H1 (cell line): Measurements from ENCODE around the gene TBC1D30. TPM values are rescaled to one million over a fixed set of nuclear protein-coding genes. Genes with fewer than 3 reads are reported as not detected.

Experiments used
- CTCF ChIA-PET: fragments of 300-600 bp; sonication (Branson Sonifier 250); formaldehyde crosslinking; loops from one replicate; lab custom pipeline; 2021; ENCODE audit not compliant: partially characterized antibody; lab: Charles Lee
- POLR2A ChIA-PET: fragments of 300-600 bp; sonication (Branson Sonifier 250); formaldehyde crosslinking; loops from one replicate; lab custom pipeline; 2021; ENCODE audit warnings: inconsistent platforms; ENCODE audit not compliant: partially characterized antibody; lab: Charles Lee
- DNase-seq, 2 experiments: peaks; one replicate each; pipeline versions ENCODE4 v3.0.0 to v3.0.0-alpha.2; 2010 to 2022; ENCODE audit warnings: low spot score in 2 of 2, low read depth in 1 of 2, mixed read lengths in 1 of 2
- FAIRE-seq: peaks from 2 replicates; lab custom pipeline; 2011; peaks lifted over from hg19 to GRCh38; lab: Jason Lieb, UNC
- H2AFZ ChIP-seq: 2 replicates; pipeline ENCODE4 v1.8.1; 2012; ENCODE audit warnings: low read length, inconsistent platforms
- H2AK5ac ChIP-seq: 2 replicates; pipeline ENCODE4 v1.6.1; 2013; ENCODE audit warnings: low read depth, low read length
- H2BK120ac ChIP-seq: replicated peaks from 2 replicates; pipeline ENCODE3; 2013; ENCODE audit warnings: low read depth, low read length, inconsistent platforms
- H2BK12ac ChIP-seq: 2 replicates; pipeline ENCODE4 v1.6.1; 2013; ENCODE audit warnings: low read depth, low read length
- H2BK15ac ChIP-seq: 2 replicates; pipeline ENCODE4 v1.6.1; 2013; ENCODE audit warnings: low read length
- H2BK20ac ChIP-seq: 2 replicates; pipeline ENCODE4 v1.6.1; 2013; ENCODE audit warnings: low read length
- H2BK5ac ChIP-seq: 2 replicates; pipeline ENCODE4 v1.6.1; 2013; ENCODE audit warnings: low read depth, low read length
- H3K14ac ChIP-seq: 2 replicates; pipeline ENCODE4 v1.6.1; 2013; ENCODE audit warnings: inconsistent platforms; ENCODE audit not compliant: insufficient read length
- H3K18ac ChIP-seq: 2 replicates; pipeline ENCODE4 v1.6.1; 2013; ENCODE audit warnings: low read length; ENCODE audit errors: extremely low read depth
- H3K23ac ChIP-seq: 2 replicates; pipeline ENCODE4 v1.6.1; 2013; ENCODE audit warnings: inconsistent platforms; ENCODE audit not compliant: insufficient read length
- H3K23me2 ChIP-seq: 2 replicates; pipeline ENCODE4 v1.6.1; 2013; ENCODE audit warnings: low read depth, low read length
- H3K27ac ChIP-seq: 2 replicates; pipeline ENCODE4 v1.6.1; 2011; ENCODE audit warnings: low read depth, low read length, inconsistent platforms
- H3K27me3 ChIP-seq, 4 experiments: replicated peaks in 1 of 4; 1 replicate in 1 of 4; 2 replicates in 3 of 4; pipeline versions ENCODE4 v1.6.1 to v1.8.1; 2011 to 2013; ENCODE audit warnings: low read length in 3 of 4, mild to moderate bottlenecking in 3 of 4, inconsistent platforms in 2 of 4, mixed read lengths in 2 of 4, moderate library complexity in 1 of 4; ENCODE audit not compliant: control insufficient read depth in 3 of 4, insufficient read depth in 3 of 4; ENCODE audit errors: extremely low read depth in 1 of 4
- H3K36me3 ChIP-seq, 4 experiments: 2 replicates each; pipeline versions ENCODE4 v1.6.1 to v1.8.1; 2011 to 2013; ENCODE audit warnings: mild to moderate bottlenecking in 4 of 4, low read length in 3 of 4, moderate library complexity in 2 of 4, control low read depth in 1 of 4, inconsistent platforms in 1 of 4; ENCODE audit not compliant: insufficient read depth in 4 of 4, control insufficient read depth in 2 of 4
- H3K4ac ChIP-seq: replicated peaks from 2 replicates; pipeline ENCODE3; 2013; ENCODE audit warnings: low read length, low read depth, mixed read lengths, inconsistent platforms; ENCODE audit not compliant: insufficient read length
- H3K4me1 ChIP-seq, 4 experiments: replicated peaks in 1 of 4; 1 replicate in 1 of 4; 2 replicates in 3 of 4; pipeline versions ENCODE4 v1.6.1 to v1.8.1; 2011 to 2013; ENCODE audit warnings: low read length in 3 of 4, inconsistent platforms in 2 of 4, mixed read lengths in 1 of 4; ENCODE audit not compliant: insufficient read depth in 4 of 4, control insufficient read depth in 3 of 4
- H3K4me2 ChIP-seq, 2 experiments: 2 replicates each; pipeline versions ENCODE4 v1.6.1 to v1.8.1; 2011 to 2013; ENCODE audit warnings: low read depth in 2 of 2, low read length in 2 of 2, control low read depth in 1 of 2, inconsistent platforms in 1 of 2, mild to moderate bottlenecking in 1 of 2; ENCODE audit not compliant: insufficient read depth in 1 of 2
- H3K4me3 ChIP-seq, 4 experiments: fragments of 200-600, 300-600 bp in 1 of 4; sonication (generic), shearing (Covaris generic), sonication (Bioruptor Twin) in 1 of 4; 2 replicates each; pipeline versions ENCODE4 v1.5.1 to v1.8.1; 2011 to 2016; ENCODE audit warnings: low read length in 4 of 4, low read depth in 3 of 4, control low read depth in 2 of 4, inconsistent platforms in 2 of 4, mild to moderate bottlenecking in 2 of 4, mixed read lengths in 1 of 4, moderate library complexity in 1 of 4; ENCODE audit not compliant: insufficient read depth in 2 of 4; ENCODE audit errors: extremely low read depth in 1 of 4
- H3K56ac ChIP-seq: replicated peaks from 2 replicates; pipeline ENCODE3; 2013; ENCODE audit warnings: low read depth, mild to moderate bottlenecking, mixed read lengths, low read length, inconsistent platforms; ENCODE audit not compliant: insufficient read length
- H3K79me1 ChIP-seq: 2 replicates; pipeline ENCODE4 v1.6.1; 2013; ENCODE audit warnings: low read depth, low read length, control low read depth
- H3K79me2 ChIP-seq, 2 experiments: 2 replicates each; pipeline versions ENCODE4 v1.6.1 to v1.8.1; 2012 to 2013; ENCODE audit warnings: low read length in 2 of 2, mild to moderate bottlenecking in 2 of 2, inconsistent platforms in 1 of 2; ENCODE audit not compliant: insufficient read depth in 2 of 2, control insufficient read depth in 1 of 2
- H3K9ac ChIP-seq, 4 experiments: replicated peaks in 1 of 4; 1 replicate in 1 of 4; 2 replicates in 3 of 4; pipeline versions ENCODE4 v1.6.1 to v1.8.1; 2011 to 2013; ENCODE audit warnings: low read depth in 3 of 4, low read length in 3 of 4, control low read depth in 2 of 4, mild to moderate bottlenecking in 2 of 4, moderate library complexity in 2 of 4, inconsistent platforms in 1 of 4; ENCODE audit errors: extremely low read depth in 1 of 4
- H3K9me3 ChIP-seq, 2 experiments: 2 replicates each; pipeline versions ENCODE4 v1.6.1 to v1.8.1; 2012 to 2013; ENCODE audit warnings: mild to moderate bottlenecking in 2 of 2, moderate library complexity in 2 of 2, control low read depth in 1 of 2, inconsistent platforms in 1 of 2, low read depth in 1 of 2, low read length in 1 of 2, mixed read lengths in 1 of 2; ENCODE audit not compliant: insufficient read depth in 2 of 2
- H4K20me1 ChIP-seq, 2 experiments: replicated peaks in 1 of 2; 2 replicates each; pipeline versions ENCODE3 to v1.8.1; 2011 to 2013; ENCODE audit warnings: inconsistent platforms in 2 of 2, low read length in 2 of 2, mild to moderate bottlenecking in 1 of 2; ENCODE audit not compliant: insufficient read depth in 2 of 2, control insufficient read depth in 1 of 2
- H4K5ac ChIP-seq: 2 replicates; pipeline ENCODE4 v1.6.1; 2013; ENCODE audit warnings: low read length, low read depth, mixed read lengths, inconsistent platforms; ENCODE audit not compliant: insufficient read length
- H4K8ac ChIP-seq: 2 replicates; pipeline ENCODE4 v1.8.0; 2013; ENCODE audit warnings: mild to moderate bottlenecking, moderate library complexity, low read length, inconsistent platforms; ENCODE audit not compliant: insufficient read depth; ENCODE audit errors: extremely low read depth
- H4K91ac ChIP-seq: replicated peaks from 2 replicates; pipeline ENCODE3; 2013; ENCODE audit warnings: low read length, mixed read lengths, inconsistent platforms; ENCODE audit not compliant: insufficient read length
- ASH2L ChIP-seq: fragments of 200-600, 300-600 bp; sonication (generic); IDR thresholded peaks from one replicate; pipeline ENCODE4 v1.7.1; 2017; ENCODE audit warnings: low read length
- CBX5 ChIP-seq: fragments of 300-800, 300-1000 bp; sonication (generic); IDR thresholded peaks from 2 replicates; pipeline ENCODE4 v1.7.1; 2016; ENCODE audit warnings: antibody characterized with exemption, low read length, low read depth
- CHD1 ChIP-seq: IDR thresholded peaks from 2 replicates; pipeline ENCODE4 v1.6.1; 2012; ENCODE audit warnings: low read depth, low read length, improper control_type of control experiment
- EGR1 ChIP-seq: IDR thresholded peaks from 2 replicates; pipeline ENCODE4 v1.6.1; 2011; ENCODE audit warnings: low read depth, low read length, borderline replicate concordance
- POU5F1 ChIP-seq: IDR thresholded peaks from 2 replicates; pipeline ENCODE4 v1.6.1; 2011; ENCODE audit warnings: low read depth, mild to moderate bottlenecking, low read length, moderate library complexity
- RNF2 ChIP-seq: fragments of 200-900, 300-1000 bp; sonication (generic); IDR thresholded peaks from 2 replicates; pipeline ENCODE4 v1.7.1; 2016; ENCODE audit warnings: borderline replicate concordance, low read depth, mild to moderate bottlenecking, antibody characterized with exemption, low read length; ENCODE audit not compliant: poor library complexity, severe bottlenecking; ENCODE audit errors: missing control alignments
- TAF7 ChIP-seq: optimal IDR thresholded peaks from 2 replicates; pipeline ENCODE3; 2011; ENCODE audit warnings: low read depth, mild to moderate bottlenecking, inconsistent platforms, low read length, moderate library complexity, borderline replicate concordance
- TBP ChIP-seq: IDR thresholded peaks from 2 replicates; pipeline ENCODE4 v1.6.1; 2011; ENCODE audit warnings: low read depth, low read length, improper control_type of control experiment
- TCF12 ChIP-seq: IDR thresholded peaks from 2 replicates; pipeline ENCODE4 v1.6.1; 2011; ENCODE audit warnings: low read depth, mild to moderate bottlenecking, low read length
- WGBS, 2 experiments: shearing (Covaris generic) in 1 of 2; methylation state at CpG; one replicate each; pipeline versions ENCODE4 v1.1.6 to v1.1.7; 2013 to 2015; ENCODE audit warnings: low lambda C conversion rate in 2 of 2, mixed read lengths in 2 of 2, inconsistent platforms in 1 of 2, low coverage in 1 of 2, missing lambda C conversion rate in 1 of 2; ENCODE audit not compliant: insufficient replicate concordance in 2 of 2, insufficient coverage in 1 of 2, insufficient read length in 1 of 2; ENCODE audit errors: extremely low coverage in 1 of 2, missing lambda C conversion rate in 1 of 2; 5-methylcytosine and 5-hydroxymethylcytosine counted together
- polyA plus RNA-seq, 7 experiments: library from polyadenylated mRNA; depleted of rRNA in 3 of 7; stranded (reverse) in 5 of 7; unstranded in 2 of 7; fragments of >200 nt in 5 of 7; fragments of 200-250 nt in 2 of 7; gene quantifications; 1 replicate in 5 of 7; 2 replicates in 1 of 7; 4 replicates in 1 of 7; pipeline versions ENCODE4 v1.2.1 to v1.2.3, GENCODE V29; 2011 to 2013; ENCODE audit warnings: missing spikeins in 2 of 7, mixed read lengths in 2 of 7
- total RNA-seq: library from RNA; stranded (reverse); fragmentation: NEBNext Ultra II Directional; extraction: Animal tissue kit (Norgen Biotek cat#: 25700); gene quantifications from 2 replicates; pipeline ENCODE4 v1.2.1, GENCODE V29; 2021

Gene TBC1D30
- total and polyA plus RNA-seq, 2 of the 8 experiments (the other 6 are each of a cell fraction or from before 2014, with no cell fraction given), result 2.8 to 5.5 TPM

GRCh38 chr12:64785838-64786237, 38.6 kb upstream of the TBC1D30 start:
- WGBS, 2 experiments, result 92% methylated on average over 6 of the region's 6 CpGs; no CpG with 5 or more reads in 1 of the 2 experiments
- Histone ChIP-seq H2BK15ac (no peak overlapping the region), H3K9ac (no peak overlapping the region), H4K5ac (no peak overlapping the region), H3K4me2 (no peak overlapping the region), H3K4ac (no peak overlapping the region), H2AFZ (no peak overlapping the region), H3K79me1 (no peaks in the 10 kb centered on the region), H2BK120ac (no peak overlapping the region), H3K4me1 (peaks cover 0 to 10% (median 5%) of the 10 kb centered on the region in 4 experiments; a peak in 4 of 7 replicates), H3K18ac (no peak overlapping the region), H3K9me3 (no peaks in the 10 kb centered on the region), H2BK5ac (no peak overlapping the region), H3K23me2 (peaks cover 8% of the 10 kb centered on the region; the same call in 1 of the 2 replicates), H3K27me3 (peaks cover 2 to 15% (median 11%) of the 10 kb centered on the region in 4 experiments), H4K91ac (no peak overlapping the region), H3K4me3 (no peak overlapping the region), H2BK12ac (no peak overlapping the region), H4K20me1 (peaks cover 0 to 2% of the 10 kb centered on the region in 2 experiments), H3K56ac (no peak overlapping the region), H3K36me3 (no peaks in the 10 kb centered on the region), H2AK5ac (no peak overlapping the region), H3K79me2 (no peaks in the 10 kb centered on the region), H2BK20ac (no peak overlapping the region), H3K14ac (no peak overlapping the region), H4K8ac (no peak overlapping the region), H3K23ac (no peak overlapping the region), H3K27ac (no peak overlapping the region)
- ChIA-PET POLR2A (interaction anchor here (1.2 kb wide), 1 partner anchor 26 kb away, joined by 3 read pairs; the partner anchor contains the start of gene GNS), CTCF (interaction anchor here (0.8 to 2.1 kb wide), 4 partner anchors 10 to 236 kb away, joined by 3 to 10 read pairs (median 6); no protein-coding TSS in a partner anchor)
- TF ChIP-seq EGR1, result no peak
- no peak for TF ChIP-seq TAF7
- TF ChIP-seq CHD1, result no peak
- TF ChIP-seq CBX5, result no peak
- TF ChIP-seq RNF2, result no peak
- TF ChIP-seq POU5F1, result no peak
- no peak for TF ChIP-seq TBP
- no peak for TF ChIP-seq TCF12
- no peak for TF ChIP-seq ASH2L
- FAIRE-seq (no peak), DNase-seq (no peak)
